K562 (cell line): Measurements from ENCODE around the gene IL23A. TPM values are rescaled to one million over a fixed set of nuclear protein-coding genes. Genes with fewer than 3 reads are reported as not detected.
A peak's percentile ranks its signal among the peaks of the same experiment; 100 is the strongest.

Source experiments
- ATAC-seq: fragments of 200-7000 bp; cut with Tn5 transposase; 3 replicates; pipeline ENCODE4 v1.9.1; 2020; ENCODE audit warnings: moderate library complexity
- BruUV-seq: library from RNA; stranded (reverse); fragments of 400-500 nt; replicated peaks from 2 replicates; lab custom pipeline; 2021; lab: Mats Ljungman, UMichigan
- CTCF ChIA-PET: fragments of 300-600 bp; formaldehyde crosslinking; extraction: SDS; loops from one replicate; lab custom pipeline; 2021; ENCODE audit warnings: low intra/inter-chr PET ratio; lab: Yijun Ruan, JAX
- POLR2A ChIA-PET: fragments of 300-600, 350-650 bp; sonication (Branson Sonifier 250); formaldehyde crosslinking; extraction: SDS; loops from one replicate; lab custom pipeline; 2021; ENCODE audit warnings: antibody characterized with exemption, inconsistent platforms; lab: Yijun Ruan, JAX
- DNase-seq, 4 experiments: peaks; one replicate each; pipeline versions ENCODE4 v3.0.0 to v3.0.0-alpha.2; 2011 to 2018; ENCODE audit warnings: low spot score in 3 of 4, mixed read lengths in 3 of 4; ENCODE audit errors: extremely low read depth in 1 of 4
- FAIRE-seq: peaks from 2 replicates; lab custom pipeline; 2011; peaks lifted over from hg19 to GRCh38; lab: Jason Lieb, UNC
- H2AFZ ChIP-seq: 2 replicates; pipeline ENCODE4 v1.6.0; 2011; ENCODE audit warnings: low read depth, low read length, control low read depth, inconsistent platforms
- H3K27ac ChIP-seq: fragments of 200-600 bp; 3 replicates; pipeline ENCODE4 v1.8.0; 2011; ENCODE audit warnings: low read depth, mild to moderate bottlenecking, control low read depth, inconsistent platforms, low read length, moderate library complexity, mixed read lengths; ENCODE audit errors: extremely low read depth
- H3K27me3 ChIP-seq, 2 experiments: fragments of 300-600 bp in 1 of 2; 2 replicates in 1 of 2; 3 replicates in 1 of 2; pipeline versions ENCODE4 v1.6.0 to v1.8.0; 2011; ENCODE audit warnings: inconsistent platforms in 2 of 2, low read length in 2 of 2, mild to moderate bottlenecking in 1 of 2, mixed read lengths in 1 of 2, moderate library complexity in 1 of 2; ENCODE audit not compliant: control insufficient read depth in 2 of 2, insufficient read depth in 2 of 2
- H3K36me3 ChIP-seq: fragments of 300-600 bp; 3 replicates; pipeline ENCODE4 v1.8.0; 2011; ENCODE audit warnings: mild to moderate bottlenecking, low read length, inconsistent platforms; ENCODE audit not compliant: control insufficient read depth, insufficient read depth
- H3K4me1 ChIP-seq, 2 experiments: fragments of 200-600 bp in 1 of 2; replicated peaks in 1 of 2; 2 replicates in 1 of 2; 3 replicates in 1 of 2; pipeline versions ENCODE4 v1.5.1 to v1.8.0; 2011; ENCODE audit warnings: inconsistent platforms in 2 of 2, low read length in 2 of 2, mild to moderate bottlenecking in 1 of 2, mixed read lengths in 1 of 2, moderate library complexity in 1 of 2; ENCODE audit not compliant: control insufficient read depth in 2 of 2, insufficient read depth in 2 of 2
- H3K4me2 ChIP-seq: 2 replicates; pipeline ENCODE4 v1.6.1; 2011; ENCODE audit warnings: low read length, control low read depth, inconsistent platforms, mixed read lengths; ENCODE audit not compliant: insufficient read depth
- H3K4me3 ChIP-seq: fragments of 200-600 bp; sonication (generic), shearing (Covaris generic); 2 replicates; pipeline ENCODE4 v1.5.1; 2016; ENCODE audit warnings: control low read depth, inconsistent platforms
- H3K79me2 ChIP-seq: fragments of 200-600 bp; 3 replicates; pipeline ENCODE4 v1.8.0; 2011; ENCODE audit warnings: low read length, inconsistent platforms; ENCODE audit not compliant: control insufficient read depth, insufficient read depth
- H3K9ac ChIP-seq, 2 experiments: 2 replicates each; pipeline versions ENCODE4 v1.6.0 to v1.6.1; 2011; ENCODE audit warnings: low read depth in 2 of 2, low read length in 2 of 2, control low read depth in 1 of 2, inconsistent platforms in 1 of 2, mild to moderate bottlenecking in 1 of 2, mixed read lengths in 1 of 2; ENCODE audit not compliant: insufficient read depth in 1 of 2
- H3K9me1 ChIP-seq: one replicate; pipeline ENCODE4 v1.6.0; 2011; ENCODE audit warnings: inconsistent platforms, mild to moderate bottlenecking, low read length, moderate library complexity; ENCODE audit not compliant: control insufficient read depth, insufficient read depth
- H3K9me3 ChIP-seq: replicated peaks from 2 replicates; pipeline ENCODE4 v1.5.1; 2011; ENCODE audit warnings: low read depth, low read length, inconsistent platforms; ENCODE audit not compliant: control insufficient read depth, insufficient read depth
- H4K20me1 ChIP-seq: replicated peaks from 2 replicates; pipeline ENCODE4 v1.6.1; 2011; ENCODE audit warnings: low read length, inconsistent platforms, mixed read lengths; ENCODE audit not compliant: control insufficient read depth, insufficient read depth
- ARID2 ChIP-seq: fragments of 450-650 bp; IDR thresholded peaks from 2 replicates; pipeline ENCODE4 v1.6.1; 2017; ENCODE audit warnings: antibody characterized with exemption, mild to moderate bottlenecking
- GATAD2A ChIP-seq: fragments of 450-650 bp; IDR thresholded peaks from 2 replicates; pipeline ENCODE4 v1.6.1; 2017
- JUN ChIP-seq, 2 experiments: sonication (generic) in 1 of 2; formaldehyde crosslinking in 1 of 2; IDR thresholded peaks; 2 replicates each; pipeline versions ENCODE4 v1.6.1 to v1.8.0; 2012 to 2022; ENCODE audit warnings: borderline replicate concordance in 2 of 2, mild to moderate bottlenecking in 2 of 2, improper control_type of control experiment in 1 of 2, low read depth in 1 of 2, low read length in 1 of 2, missing genetic modification reagents in 1 of 2
- KHSRP ChIP-seq: fragments of 450-650 bp; IDR thresholded peaks from 2 replicates; pipeline ENCODE4 v1.6.1; 2017
- MAFF ChIP-seq: IDR thresholded peaks from 2 replicates; pipeline ENCODE4 v1.6.1; 2012; ENCODE audit warnings: low read length, improper control_type of control experiment
- MYNN ChIP-seq, 2 experiments: sonication (generic); formaldehyde crosslinking in 1 of 2; IDR thresholded peaks; 2 replicates each; pipeline versions ENCODE4 v1.5.0 to v1.6.1; 2016 to 2020; ENCODE audit warnings: antibody characterized with exemption in 1 of 2, missing genetic modification reagents in 1 of 2
- RBM22 ChIP-seq: fragments of 200-400 bp; formaldehyde crosslinking; IDR thresholded peaks from 2 replicates; pipeline ENCODE4 v1.6.1; 2018; ENCODE audit warnings: low read length, low read depth; ENCODE audit not compliant: poor library complexity, severe bottlenecking
- SUPT5H ChIP-seq: fragments of 450-650 bp; IDR thresholded peaks from 2 replicates; pipeline ENCODE4 v1.6.1; 2016
- TRIM25 ChIP-seq: fragments of 450-650 bp; IDR thresholded peaks from 2 replicates; pipeline ENCODE4 v1.7.0; 2016; ENCODE audit warnings: borderline replicate concordance
- XRCC4 ChIP-seq: IDR thresholded peaks from one replicate; pipeline ENCODE4 v1.6.1; 2011; ENCODE audit not compliant: insufficient read depth, insufficient read length; ENCODE audit errors: extremely low read depth
- ZEB2 ChIP-seq: fragments of 450-650 bp; IDR thresholded peaks from 2 replicates; pipeline ENCODE4 v1.6.1; 2016
- ZNF263 ChIP-seq: sonication (generic); formaldehyde crosslinking; IDR thresholded peaks from 2 replicates; pipeline ENCODE4 v1.8.0; 2022; ENCODE audit warnings: mild to moderate bottlenecking, missing genetic modification reagents, borderline replicate concordance
- ZNF311 ChIP-seq: fragments of 250-450 bp; sonication (Bioruptor Pico); IDR thresholded peaks from 2 replicates; pipeline ENCODE4 v1.4.0; 2020; ENCODE audit warnings: mild to moderate bottlenecking, moderate library complexity
- ZNF324 ChIP-seq: fragments of 250-450 bp; sonication (Bioruptor Pico); IDR thresholded peaks from 2 replicates; pipeline ENCODE4 v1.4.0; 2020; ENCODE audit warnings: mild to moderate bottlenecking
- ZNF644 ChIP-seq: fragments of 200-800 bp; sonication (Bioruptor generic); IDR thresholded peaks from 2 replicates; pipeline ENCODE4 v1.6.1; 2016; ENCODE audit warnings: low read depth, missing genetic modification characterization, missing compliant biosample characterization
- ZNF785 ChIP-seq: fragments of 250-450 bp; sonication (Bioruptor Pico); IDR thresholded peaks from 2 replicates; pipeline ENCODE4 v1.4.0; 2020; ENCODE audit warnings: mild to moderate bottlenecking
- WGBS: fragments of 100-300 bp; shearing (Covaris generic); methylation state at CpG from one replicate; pipeline ENCODE4 v1.1.6; 2016; ENCODE audit warnings: low coverage, mixed read lengths; ENCODE audit not compliant: insufficient coverage; ENCODE audit errors: missing lambda C conversion rate; 5-methylcytosine and 5-hydroxymethylcytosine counted together
- in situ Hi-C: fragments of 300-500 bp; cut with MboI; formaldehyde crosslinking; loops from 4 replicates; pipeline ENCODE4 v1.15.0; 2018; ENCODE audit warnings: inconsistent platforms, mixed read lengths
- intact Hi-C: fragments of 100-400 bp; cut with micrococcal nuclease; formaldehyde crosslinking; loops from 2 replicates; pipeline ENCODE4 v1.14.2; 2022
- polyA plus RNA-seq, 8 experiments: library from polyadenylated mRNA; depleted of rRNA in 4 of 8; stranded (reverse) in 5 of 8; unstranded in 3 of 8; fragments of >200 nt; fragmentation: Nextera tagmentation in 2 of 8; fragmentation: Illumina TruSeq in 1 of 8; extraction: Ambion mirVana in 2 of 8; extraction: Trizol in 1 of 8; gene quantifications; 2 replicates each; pipeline versions ENCODE4 v1.2.1 to v1.2.3, GENCODE V29; 2011 to 2014; ENCODE audit warnings: inconsistent platforms in 1 of 8, missing spikeins in 1 of 8
- total RNA-seq, 7 experiments: library from RNA; depleted of rRNA in 6 of 7; stranded (reverse); fragments of >200 nt in 6 of 7; fragmentation: Illumina TruSeq in 2 of 7; extraction: Trizol in 2 of 7; gene quantifications; 2 replicates each; pipeline versions ENCODE4 v1.2.1 to v1.2.3, GENCODE V29; 2011 to 2021; ENCODE audit warnings: low replicate concordance in 1 of 7
- TF ChIP-seq, protein P1 (sequence below): fragments of 250-450 bp; sonication (Bioruptor Pico); IDR thresholded peaks from 2 replicates; pipeline ENCODE4 v1.4.0; 2020
- TF ChIP-seq, protein P2 (sequence below): fragments of 250-450 bp; sonication (Bioruptor Pico); IDR thresholded peaks from 2 replicates; pipeline ENCODE4 v1.8.0; 2021; ENCODE audit warnings: mild to moderate bottlenecking, moderate library complexity

The IL23A gene
- total and polyA plus RNA-seq, 9 of the 15 experiments (the other 6 are each of a cell fraction or from before 2014, with no cell fraction given): 4.4 to 37.2 (median 9.6) TPM

DNA sequence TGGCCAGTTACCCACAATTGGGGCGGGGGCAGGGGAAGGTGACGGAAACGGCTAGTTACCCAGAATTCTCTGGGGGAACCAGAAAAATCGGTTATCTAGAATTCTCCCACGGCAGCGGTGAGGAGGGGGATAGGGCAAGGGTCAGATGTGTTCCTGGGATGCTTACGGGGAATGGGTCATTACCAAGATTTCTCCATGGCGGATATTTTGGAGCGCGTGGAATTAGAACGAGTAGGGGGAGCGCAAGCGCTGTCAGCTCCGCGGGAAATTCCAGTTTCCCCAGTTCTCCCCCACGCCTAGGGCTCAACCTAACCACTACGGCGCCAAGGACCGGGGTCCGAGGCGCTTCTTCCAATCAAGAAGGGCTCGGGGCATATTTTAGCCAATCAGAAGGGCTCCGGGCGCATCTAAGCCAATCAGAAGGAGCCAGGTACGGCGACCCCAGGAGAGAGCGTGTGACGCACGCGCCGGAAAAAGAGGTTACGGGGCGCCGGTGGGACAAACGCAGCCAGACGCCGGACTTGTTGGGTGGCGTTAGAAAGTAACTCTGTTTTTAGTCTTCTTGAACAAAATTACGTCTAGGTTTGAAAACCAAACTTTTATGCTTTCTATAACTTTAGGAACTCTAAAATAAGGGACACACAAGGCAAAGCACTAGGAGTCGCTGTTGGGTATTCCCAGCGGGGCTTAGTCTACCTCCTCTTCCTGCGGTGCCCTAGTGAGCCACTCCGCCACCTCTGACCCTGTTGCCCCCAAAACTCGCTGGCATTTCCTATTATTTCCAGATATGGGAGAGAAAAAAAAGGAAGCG is 4.8 kb upstream of the IL23A start, which contains the start of gene PAN2:
Gene PAN2 (minus strand): TSS at position 322 of the 811 bp plus-strand sequence. CDS start 906 bp downstream, outside the sequence.
- in situ Hi-C loops: no loop called here
- Histone ChIP-seq H3K27ac (peak within 1 kb of the TSS; percentile 98), H4K20me1 (no peaks in the 10 kb centered on the region), H3K4me1 (peaks cover 25 to 55% of the 10 kb centered on the region in 2 experiments), H3K27me3 (no peaks in the 10 kb centered on the region), H3K4me3 (peak within 1 kb of the TSS; percentile 64), H3K4me2 (peak within 1 kb of the TSS; percentile 98), H3K9me3 (no peaks in the 10 kb centered on the region), H3K9me1 (peaks cover 3% of the 10 kb centered on the region), H3K79me2 (peaks cover 24% of the 10 kb centered on the region), H3K36me3 (0 out of 3 replicates have a peak, but pooled peaks cover 3% of the 10 kb centered on the region), H2AFZ (peak within 1 kb of the TSS; percentile 95), H3K9ac (peak within 1 kb of the TSS; percentile 88 to 95)
- BruUV-seq: no TSS peak
- CTCF ChIA-PET: interaction anchor here (1.2 kb wide), 1 partner anchor 130 kb away, joined by 5 read pairs; no protein-coding TSS in a partner anchor
- DNase-seq: peak; percentile 99 to 100 (median 100)
- ATAC-seq: peak; percentile 94
- FAIRE-seq: peak; percentile 97
- POLR2A ChIA-PET: interaction anchor here (0.6 to 19.0 kb wide), 8 partner anchors 17 to 783 kb away, joined by 3 to 274 read pairs (median 4); partner anchors contain the start of genes APOF, CNPY2 and STAT2
- WGBS: under 1% methylated on average over 45 of the region's 45 CpGs
- intact Hi-C loops: loop anchor here (1.0 to 2.0 kb wide), 2 partner anchors 17 to 26 kb away; partner anchors contain the start of gene STAT2
- peak; percentile 79 for TF ChIP-seq SUPT5H
- TF ChIP-seq MYNN (IDR thresholded peaks at IDR 0.05): no peak
- TF ChIP-seq MYNN (CRISPR knock-in tag; IDR thresholded peaks at IDR 0.05): no peak
- TF ChIP-seq ARID2: no peak
- TF ChIP-seq, protein P1, sequence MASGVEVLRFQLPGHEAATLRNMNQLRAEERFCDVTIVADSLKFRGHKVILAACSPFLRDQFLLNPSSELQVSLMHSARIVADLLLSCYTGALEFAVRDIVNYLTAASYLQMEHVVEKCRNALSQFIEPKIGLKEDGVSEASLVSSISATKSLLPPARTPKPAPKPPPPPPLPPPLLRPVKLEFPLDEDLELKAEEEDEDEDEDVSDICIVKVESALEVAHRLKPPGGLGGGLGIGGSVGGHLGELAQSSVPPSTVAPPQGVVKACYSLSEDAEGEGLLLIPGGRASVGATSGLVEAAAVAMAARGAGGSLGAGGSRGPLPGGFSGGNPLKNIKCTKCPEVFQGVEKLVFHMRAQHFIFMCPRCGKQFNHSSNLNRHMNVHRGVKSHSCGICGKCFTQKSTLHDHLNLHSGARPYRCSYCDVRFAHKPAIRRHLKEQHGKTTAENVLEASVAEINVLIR (CRISPR knock-in tag): peak; percentile 78; the same call in 1 of the 2 replicates
- TF ChIP-seq ZEB2: no peak
- no peak for TF ChIP-seq KHSRP
- peak; percentile 40; the same call in 1 of the 2 replicates for TF ChIP-seq GATAD2A
- TF ChIP-seq RBM22: no peak
- 0 out of 2 replicates have a peak, but pooled peaks have one; percentile 38 for TF ChIP-seq ZNF311 (CRISPR knock-in tag)
- peak; percentile 58; the same call in 1 of the 2 replicates for TF ChIP-seq JUN (IDR thresholded peaks at IDR 0.05; ENCODE audit: borderline replicate concordance, low read depth, low read length)
- no peak for TF ChIP-seq JUN (CRISPR knock-in tag; IDR thresholded peaks at IDR 0.05; ENCODE audit: borderline replicate concordance)
- TF ChIP-seq, protein P2, sequence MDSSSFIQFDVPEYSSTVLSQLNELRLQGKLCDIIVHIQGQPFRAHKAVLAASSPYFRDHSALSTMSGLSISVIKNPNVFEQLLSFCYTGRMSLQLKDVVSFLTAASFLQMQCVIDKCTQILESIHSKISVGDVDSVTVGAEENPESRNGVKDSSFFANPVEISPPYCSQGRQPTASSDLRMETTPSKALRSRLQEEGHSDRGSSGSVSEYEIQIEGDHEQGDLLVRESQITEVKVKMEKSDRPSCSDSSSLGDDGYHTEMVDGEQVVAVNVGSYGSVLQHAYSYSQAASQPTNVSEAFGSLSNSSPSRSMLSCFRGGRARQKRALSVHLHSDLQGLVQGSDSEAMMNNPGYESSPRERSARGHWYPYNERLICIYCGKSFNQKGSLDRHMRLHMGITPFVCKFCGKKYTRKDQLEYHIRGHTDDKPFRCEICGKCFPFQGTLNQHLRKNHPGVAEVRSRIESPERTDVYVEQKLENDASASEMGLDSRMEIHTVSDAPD (CRISPR knock-in tag): no peak
- no peak for TF ChIP-seq ZNF263 (CRISPR knock-in tag)
- TF ChIP-seq MAFF: no peak
- TF ChIP-seq ZNF324 (CRISPR knock-in tag): no peak
- no peak for TF ChIP-seq ZNF785 (CRISPR knock-in tag)
- no peak for TF ChIP-seq ZNF644
- TF ChIP-seq TRIM25: 0 out of 2 replicates have a peak, but pooled peaks have one; percentile 64
- no peak for TF ChIP-seq XRCC4
